Prostate gland (tissue), 2 donors: ENCODE results near the gene SPSB4. TPM values are rescaled to one million over a fixed set of nuclear protein-coding genes. Genes with fewer than 3 reads are reported as not detected.

Experiments used
- DNase-seq: peaks from one replicate; pipeline ENCODE4 v3.0.0-alpha.2; 2019; ENCODE audit warnings: low spot score
- H3K27ac ChIP-seq, 2 donors: fragments of 200-600 bp; sonication (generic); 2 replicates each; pipeline ENCODE4 v1.5.1; 2017 to 2019
- H3K27me3 ChIP-seq: fragments of 200-600 bp; sonication (generic); replicated peaks from 2 replicates; pipeline ENCODE4 v1.5.1; 2019; ENCODE audit not compliant: insufficient read depth
- H3K36me3 ChIP-seq, 2 donors: fragments of 200-600 bp; sonication (generic); 1 replicate in 1 of 2; 2 replicates in 1 of 2; pipeline versions ENCODE4 v1.5.1 to v1.8.1; 2017 to 2019
- H3K4me1 ChIP-seq: fragments of 200-600 bp; sonication (generic); replicated peaks from 2 replicates; pipeline ENCODE4 v1.5.1; 2019
- H3K4me3 ChIP-seq, 2 donors: fragments of 200-600 bp; sonication (generic); 2 replicates each; pipeline ENCODE4 v1.5.1; 2017 to 2019
- H3K9me3 ChIP-seq: fragments of 200-600 bp; sonication (generic); 2 replicates; pipeline ENCODE4 v1.5.1; 2017
- POLR2A ChIP-seq: fragments of 450-650 bp; IDR thresholded peaks from one replicate; pipeline ENCODE4 v1.6.1; 2016; ENCODE audit warnings: antibody characterized with exemption, mild to moderate bottlenecking
- POLR2AphosphoS5 ChIP-seq: sonication (generic); formaldehyde crosslinking; IDR thresholded peaks from one replicate; pipeline ENCODE4 v1.6.1; 2017; ENCODE audit warnings: antibody characterized with exemption
- WGBS: methylation state at CpG from one replicate; pipeline ENCODE4 v1.1.5; 2018; 5-methylcytosine and 5-hydroxymethylcytosine counted together
- intact Hi-C: fragments of 100-400 bp; cut with DNase I; formaldehyde crosslinking; loops from one replicate; pipeline ENCODE4 v1.14.2; 2022
- total RNA-seq, 2 donors: library from RNA; depleted of rRNA; stranded (reverse); fragments of >200 nt; gene quantifications; one replicate each; pipeline ENCODE4 v1.1.0, GENCODE V29; 2016
- TF ChIP-seq, protein P1 (sequence below), 4 experiments: fragments of 200-600 bp in 2 of 4; fragments of 450-650 bp in 2 of 4; sonication (generic) in 2 of 4; IDR thresholded peaks; 1 replicate in 3 of 4; 2 replicates in 1 of 4; pipeline ENCODE4 v1.5.1; 2016 to 2019; ENCODE audit warnings: antibody characterized with exemption in 4 of 4, mild to moderate bottlenecking in 2 of 4, moderate library complexity in 2 of 4

The SPSB4 gene
- total RNA-seq, 2 donors from 2014 or later = 1.0 TPM; not detected in 1

DNA sequence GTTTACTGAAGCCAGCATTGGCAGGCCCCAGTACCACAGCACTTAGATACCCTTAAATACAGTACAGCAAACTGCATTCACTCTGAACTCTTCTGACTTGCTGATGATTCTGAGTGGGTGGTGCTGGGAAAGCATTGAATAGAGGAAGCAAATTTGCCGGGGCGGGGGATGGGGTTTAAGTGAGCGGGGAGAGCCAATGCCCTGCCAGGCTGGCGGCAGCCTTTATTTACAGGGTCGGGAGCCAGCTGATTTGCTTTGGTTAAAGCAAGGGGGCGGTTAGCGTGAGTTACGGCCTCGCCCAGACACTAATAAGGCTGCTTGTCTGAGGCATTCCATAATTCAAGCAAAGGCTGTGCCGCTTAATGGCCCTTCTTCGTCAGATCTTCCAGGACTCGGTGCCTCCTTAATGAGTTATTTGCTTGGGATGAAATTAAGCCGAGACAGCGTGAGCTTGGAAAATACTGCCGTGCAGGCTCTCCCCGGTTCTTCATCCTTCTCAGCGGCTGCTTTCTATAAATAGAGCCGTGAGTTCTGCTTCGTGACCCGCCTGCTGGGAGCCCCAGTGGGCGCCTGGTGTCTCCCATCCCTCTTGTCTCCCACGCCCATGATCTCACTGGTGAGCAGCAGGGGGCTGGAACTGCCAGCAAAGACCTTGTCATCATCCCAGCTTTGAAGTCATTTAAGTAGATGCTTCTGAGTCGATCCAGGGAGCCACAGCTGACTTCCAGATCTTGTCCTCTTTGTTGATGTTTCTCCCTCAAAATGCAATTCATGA lies 25.8 kb downstream of the SPSB4 start:
- TF ChIP-seq POLR2A (no peak), POLR2AphosphoS5 (no peak)
- TF ChIP-seq, protein P1, sequence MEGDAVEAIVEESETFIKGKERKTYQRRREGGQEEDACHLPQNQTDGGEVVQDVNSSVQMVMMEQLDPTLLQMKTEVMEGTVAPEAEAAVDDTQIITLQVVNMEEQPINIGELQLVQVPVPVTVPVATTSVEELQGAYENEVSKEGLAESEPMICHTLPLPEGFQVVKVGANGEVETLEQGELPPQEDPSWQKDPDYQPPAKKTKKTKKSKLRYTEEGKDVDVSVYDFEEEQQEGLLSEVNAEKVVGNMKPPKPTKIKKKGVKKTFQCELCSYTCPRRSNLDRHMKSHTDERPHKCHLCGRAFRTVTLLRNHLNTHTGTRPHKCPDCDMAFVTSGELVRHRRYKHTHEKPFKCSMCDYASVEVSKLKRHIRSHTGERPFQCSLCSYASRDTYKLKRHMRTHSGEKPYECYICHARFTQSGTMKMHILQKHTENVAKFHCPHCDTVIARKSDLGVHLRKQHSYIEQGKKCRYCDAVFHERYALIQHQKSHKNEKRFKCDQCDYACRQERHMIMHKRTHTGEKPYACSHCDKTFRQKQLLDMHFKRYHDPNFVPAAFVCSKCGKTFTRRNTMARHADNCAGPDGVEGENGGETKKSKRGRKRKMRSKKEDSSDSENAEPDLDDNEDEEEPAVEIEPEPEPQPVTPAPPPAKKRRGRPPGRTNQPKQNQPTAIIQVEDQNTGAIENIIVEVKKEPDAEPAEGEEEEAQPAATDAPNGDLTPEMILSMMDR (IDR thresholded peaks at IDR 0.05) = no peak
- Histone ChIP-seq H3K36me3 (no peaks in the 10 kb centered on the region), H3K27ac (no peak overlapping the region), H3K4me1 (no peaks in the 10 kb centered on the region), H3K27me3 (no peaks in the 10 kb centered on the region), H3K9me3 (no peaks in the 10 kb centered on the region), H3K4me3 (no peak overlapping the region)
- intact Hi-C loops = no loop called here
- 13% methylated on average over 23 of the region's 23 CpGs for WGBS
- no peak for DNase-seq

DNA sequence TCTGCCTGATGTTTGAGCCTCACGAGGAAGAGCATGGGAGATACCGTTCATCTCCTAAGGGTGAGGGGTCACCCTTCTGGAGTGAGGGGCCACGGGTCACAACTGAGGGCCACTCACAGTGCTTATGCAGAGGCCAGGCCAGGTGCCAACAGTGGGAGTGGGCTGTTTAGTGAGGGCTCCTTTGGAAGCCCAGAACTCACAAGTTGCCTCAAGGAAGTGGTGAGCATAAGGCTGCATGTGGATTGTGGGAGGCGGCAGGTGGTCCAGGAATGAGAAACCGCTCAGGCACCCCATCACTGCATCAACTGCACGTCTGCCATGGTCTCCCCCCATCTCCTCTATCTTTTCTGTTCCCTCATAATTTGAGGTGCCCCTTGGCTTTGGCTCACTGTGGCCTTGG lies 26.5 kb downstream of the SPSB4 start:
- no peak for DNase-seq
- TF ChIP-seq POLR2A (no peak), POLR2AphosphoS5 (no peak)
- TF ChIP-seq, protein P1 (IDR thresholded peaks at IDR 0.05) = no peak
- no peaks in the 10 kb centered on the region for H3K9me3 ChIP-seq
- no peaks in the 10 kb centered on the region for H3K27me3 ChIP-seq
- H3K36me3 ChIP-seq = no peaks in the 10 kb centered on the region
- intact Hi-C loops = no loop called here
- H3K4me1 ChIP-seq = no peaks in the 10 kb centered on the region
- no peak overlapping the region for H3K4me3 ChIP-seq
- no peak overlapping the region for H3K27ac ChIP-seq
- 81% methylated on average over 6 of the region's 6 CpGs for WGBS

DNA sequence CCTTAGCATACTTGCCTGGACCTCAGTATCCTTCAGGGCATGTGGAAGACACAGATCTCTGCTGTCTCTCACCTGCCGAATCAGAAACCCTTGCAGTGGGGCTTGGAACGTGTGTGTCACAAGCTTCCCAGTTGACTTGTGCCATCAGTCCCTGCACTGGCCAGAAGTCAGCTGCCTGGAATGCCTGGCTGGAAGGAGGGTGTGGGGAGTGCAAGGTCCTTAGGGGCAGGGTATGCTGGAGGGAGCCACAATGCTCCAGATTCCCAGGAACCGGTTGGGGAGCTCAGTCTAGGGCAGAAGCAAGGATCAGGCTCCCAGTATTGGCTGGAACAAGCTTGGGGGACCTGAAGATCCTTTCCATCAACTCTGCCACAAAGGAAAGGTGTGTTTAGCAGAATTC lies 27.1 kb downstream of the SPSB4 start:
- no peaks in the 10 kb centered on the region for H3K9me3 ChIP-seq
- intact Hi-C loops = no loop called here
- no peak overlapping the region for H3K4me3 ChIP-seq
- WGBS = 87% methylated on average over 3 of the region's 3 CpGs
- H3K4me1 ChIP-seq = no peaks in the 10 kb centered on the region
- DNase-seq = no peak
- TF ChIP-seq POLR2A (no peak), POLR2AphosphoS5 (no peak)
- TF ChIP-seq, protein P1 (IDR thresholded peaks at IDR 0.05) = no peak
- H3K27me3 ChIP-seq = no peaks in the 10 kb centered on the region
- H3K27ac ChIP-seq = no peak overlapping the region
- no peaks in the 10 kb centered on the region for H3K36me3 ChIP-seq

DNA sequence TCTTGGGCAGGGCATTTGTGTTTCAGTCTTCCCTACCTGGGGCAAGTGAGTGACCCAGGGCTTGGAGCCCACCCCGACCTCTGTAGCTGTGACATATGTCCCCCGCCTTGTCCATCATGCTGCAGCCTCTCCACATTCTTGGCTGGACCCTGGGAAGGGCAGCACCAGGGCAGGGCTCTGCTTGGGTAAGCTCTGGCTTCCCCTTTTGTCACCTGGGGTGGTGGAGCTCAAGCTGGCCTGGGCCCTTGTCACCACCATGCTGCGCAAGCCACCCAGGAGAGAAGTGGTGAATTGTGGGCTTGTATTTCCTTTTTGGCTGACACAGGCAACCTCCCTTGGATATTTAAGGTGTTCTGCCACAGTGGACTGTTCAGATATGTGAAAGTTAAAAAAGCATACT lies 29.3 kb downstream of the SPSB4 start:
- TF ChIP-seq, protein P1 (IDR thresholded peaks at IDR 0.05) = no peak
- TF ChIP-seq POLR2A (no peak), POLR2AphosphoS5 (no peak)
- H3K4me1 ChIP-seq = no peaks in the 10 kb centered on the region
- H3K9me3 ChIP-seq = no peaks in the 10 kb centered on the region
- no peak overlapping the region for H3K27ac ChIP-seq
- H3K36me3 ChIP-seq = no peaks in the 10 kb centered on the region
- intact Hi-C loops = no loop called here
- DNase-seq = no peak
- H3K27me3 ChIP-seq = no peaks in the 10 kb centered on the region
- WGBS = 97% methylated on average over 3 of the region's 3 CpGs
- no peak overlapping the region for H3K4me3 ChIP-seq
